Keratinocyte (primary cell): ENCODE results near the gene LACTBL1.

Experiments
- EZH2 ChIP-seq: IDR thresholded peaks from one replicate; pipeline ENCODE4 v1.6.1; 2012; ENCODE audit warnings: inconsistent platforms, mild to moderate bottlenecking, low read length, moderate library complexity
- TF ChIP-seq, protein P1 (sequence below), 3 experiments: IDR thresholded peaks in 1 of 3; conservative IDR thresholded peaks in 1 of 3; optimal IDR thresholded peaks in 1 of 3; 2 replicates in 2 of 3; 3 replicates in 1 of 3; pipeline versions ENCODE3 to v1.5.1; 2011; ENCODE audit warnings: low read length in 3 of 3, mild to moderate bottlenecking in 3 of 3, moderate library complexity in 2 of 3, control low read depth in 1 of 3, inconsistent platforms in 1 of 3; ENCODE audit not compliant: insufficient read depth in 2 of 3; ENCODE audit errors: extremely low read depth in 1 of 3

DNA sequence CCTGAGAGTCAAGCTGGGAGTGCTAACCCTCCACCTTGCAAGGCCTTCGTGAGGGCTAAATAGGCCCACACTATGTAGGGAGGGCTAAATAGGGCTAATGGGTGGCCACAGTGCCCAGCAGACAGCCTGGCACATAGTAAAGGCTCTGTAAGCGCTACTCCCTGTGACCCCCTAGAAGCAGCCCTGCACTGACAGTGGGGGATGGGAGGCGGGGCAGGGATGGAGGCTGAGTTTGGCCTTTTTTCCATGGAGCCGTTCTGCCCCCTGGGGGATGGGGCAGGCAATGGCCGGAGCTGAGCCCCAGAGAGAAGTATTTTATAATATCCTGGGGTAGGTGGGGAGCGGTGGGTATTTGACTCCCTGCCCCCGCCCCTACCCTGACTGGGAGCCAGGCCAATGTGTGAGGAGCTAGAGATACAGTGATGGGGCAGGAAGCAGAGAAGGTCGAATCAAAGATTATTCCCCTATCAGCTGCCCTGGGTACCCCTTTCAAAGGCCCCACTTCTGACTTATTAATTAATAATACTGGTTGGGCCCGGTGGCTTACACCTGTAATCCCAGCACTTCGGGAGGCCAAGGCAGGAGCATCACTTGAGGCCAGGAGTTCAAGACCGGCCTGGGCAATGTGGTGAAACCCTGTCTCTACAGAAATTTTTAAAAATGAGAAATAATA, 42.3 kb downstream of the LACTBL1 start:
- no peak for TF ChIP-seq EZH2
- TF ChIP-seq, protein P1, sequence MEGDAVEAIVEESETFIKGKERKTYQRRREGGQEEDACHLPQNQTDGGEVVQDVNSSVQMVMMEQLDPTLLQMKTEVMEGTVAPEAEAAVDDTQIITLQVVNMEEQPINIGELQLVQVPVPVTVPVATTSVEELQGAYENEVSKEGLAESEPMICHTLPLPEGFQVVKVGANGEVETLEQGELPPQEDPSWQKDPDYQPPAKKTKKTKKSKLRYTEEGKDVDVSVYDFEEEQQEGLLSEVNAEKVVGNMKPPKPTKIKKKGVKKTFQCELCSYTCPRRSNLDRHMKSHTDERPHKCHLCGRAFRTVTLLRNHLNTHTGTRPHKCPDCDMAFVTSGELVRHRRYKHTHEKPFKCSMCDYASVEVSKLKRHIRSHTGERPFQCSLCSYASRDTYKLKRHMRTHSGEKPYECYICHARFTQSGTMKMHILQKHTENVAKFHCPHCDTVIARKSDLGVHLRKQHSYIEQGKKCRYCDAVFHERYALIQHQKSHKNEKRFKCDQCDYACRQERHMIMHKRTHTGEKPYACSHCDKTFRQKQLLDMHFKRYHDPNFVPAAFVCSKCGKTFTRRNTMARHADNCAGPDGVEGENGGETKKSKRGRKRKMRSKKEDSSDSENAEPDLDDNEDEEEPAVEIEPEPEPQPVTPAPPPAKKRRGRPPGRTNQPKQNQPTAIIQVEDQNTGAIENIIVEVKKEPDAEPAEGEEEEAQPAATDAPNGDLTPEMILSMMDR (optimal IDR thresholded peaks at IDR 0.05 in 1 of 3, IDR thresholded peaks at IDR 0.05 in 1 of 3, conservative IDR thresholded peaks at IDR 0.05 in 1 of 3; ENCODE audit: extremely low read depth in 1 of 3, insufficient read depth in 2 of 3, low read length in 3 of 3), result peak; percentile 58 to 84 (median 76)
